K562 (cell line): Measurements from ENCODE around the gene WBP1L. TPM values are rescaled to one million over a fixed set of nuclear protein-coding genes. Genes with fewer than 3 reads are reported as not detected.
"Not testable (repeated sequence)": the region's sequence is repeated elsewhere in the genome, so short reads cannot be mapped to it uniquely, and the experiment has no call there.

Experiments
- CREM ChIP-seq: IDR thresholded peaks from 2 replicates; pipeline ENCODE4 v1.6.1; 2014; ENCODE audit warnings: antibody characterized with exemption, low read depth
- DPF2 ChIP-seq: fragments of 450-650 bp; IDR thresholded peaks from 2 replicates; pipeline ENCODE4 v1.6.1; 2016
- EP400 ChIP-seq: fragments of 450-650 bp; IDR thresholded peaks from 2 replicates; pipeline ENCODE4 v1.6.1; 2017; ENCODE audit warnings: antibody characterized with exemption, mild to moderate bottlenecking, moderate library complexity
- FOS ChIP-seq: IDR thresholded peaks from 3 replicates; pipeline ENCODE4 v1.6.1; 2011; ENCODE audit not compliant: insufficient read length; ENCODE audit errors: extremely low read depth
- FOSL1 ChIP-seq: fragments of 200-800 bp; sonication (Bioruptor generic); conservative IDR thresholded peaks from 2 replicates; pipeline ENCODE4 v1.6.1; 2016; ENCODE audit warnings: missing genetic modification characterization, missing compliant biosample characterization
- GATAD2A ChIP-seq: fragments of 450-650 bp; IDR thresholded peaks from 2 replicates; pipeline ENCODE4 v1.6.1; 2017
- GTF2E2 ChIP-seq: fragments of 200-800 bp; sonication (Bioruptor generic); IDR thresholded peaks from 2 replicates; pipeline ENCODE4 v1.6.1; 2016; ENCODE audit warnings: missing genetic modification characterization, missing compliant biosample characterization
- JUN ChIP-seq, 2 experiments: sonication (generic) in 1 of 2; formaldehyde crosslinking in 1 of 2; IDR thresholded peaks; 2 replicates each; pipeline versions ENCODE4 v1.6.1 to v1.8.0; 2012 to 2022; ENCODE audit warnings: borderline replicate concordance in 2 of 2, mild to moderate bottlenecking in 2 of 2, improper control_type of control experiment in 1 of 2, low read depth in 1 of 2, low read length in 1 of 2, missing genetic modification reagents in 1 of 2
- JUND ChIP-seq, 2 experiments: IDR thresholded peaks; 2 replicates in 1 of 2; 3 replicates in 1 of 2; pipeline ENCODE4 v1.6.1; 2011; ENCODE audit warnings: borderline replicate concordance in 2 of 2, low read depth in 2 of 2, low read length in 2 of 2, improper control_type of control experiment in 1 of 2, missing biosample characterization in 1 of 2, missing genetic modification characterization in 1 of 2, missing genetic modification reagents in 1 of 2
- MNT ChIP-seq, 2 experiments: fragments of 450-650 bp; conservative IDR thresholded peaks; 2 replicates each; pipeline ENCODE4 v1.6.1; 2017; ENCODE audit warnings: mild to moderate bottlenecking in 2 of 2, moderate library complexity in 2 of 2
- PKNOX1 ChIP-seq: fragments of 450-650 bp; IDR thresholded peaks from 2 replicates; pipeline ENCODE4 v1.6.1; 2016
- SMARCA4 ChIP-seq: fragments of 450-650 bp; IDR thresholded peaks from 2 replicates; pipeline ENCODE4 v1.6.1; 2016
- SOX6 ChIP-seq: fragments of 450-650 bp; IDR thresholded peaks from 2 replicates; pipeline ENCODE4 v1.6.1; 2014; ENCODE audit warnings: mild to moderate bottlenecking
- TCF3 ChIP-seq: sonication (generic); formaldehyde crosslinking; IDR thresholded peaks from 2 replicates; pipeline ENCODE4 v1.4.0; 2020; ENCODE audit warnings: mild to moderate bottlenecking, missing genetic modification reagents
- TFAP4 ChIP-seq: sonication (generic); formaldehyde crosslinking; IDR thresholded peaks from 2 replicates; pipeline ENCODE4 v1.8.0; 2022; ENCODE audit warnings: missing genetic modification reagents, mild to moderate bottlenecking, moderate library complexity, borderline replicate concordance
- YY1 ChIP-seq, 3 experiments: IDR thresholded peaks; 2 replicates each; pipeline ENCODE4 v1.6.1; 2011; ENCODE audit warnings: low read length in 2 of 3, mild to moderate bottlenecking in 2 of 3, moderate library complexity in 2 of 3, borderline replicate concordance in 1 of 3, control low read depth in 1 of 3, low read depth in 1 of 3; ENCODE audit not compliant: insufficient read depth in 3 of 3, insufficient replicate concordance in 2 of 3, control insufficient read depth in 1 of 3, insufficient read length in 1 of 3; ENCODE audit errors: extremely low read depth in 1 of 3
- polyA plus RNA-seq, 8 experiments: library from polyadenylated mRNA; depleted of rRNA in 4 of 8; stranded (reverse) in 5 of 8; unstranded in 3 of 8; fragments of >200 nt; fragmentation: Nextera tagmentation in 2 of 8; fragmentation: Illumina TruSeq in 1 of 8; extraction: Ambion mirVana in 2 of 8; extraction: Trizol in 1 of 8; gene quantifications; 2 replicates each; pipeline versions ENCODE4 v1.2.1 to v1.2.3, GENCODE V29; 2011 to 2014; ENCODE audit warnings: inconsistent platforms in 1 of 8, missing spikeins in 1 of 8
- total RNA-seq, 7 experiments: library from RNA; depleted of rRNA in 6 of 7; stranded (reverse); fragments of >200 nt in 6 of 7; fragmentation: Illumina TruSeq in 2 of 7; extraction: Trizol in 2 of 7; gene quantifications; 2 replicates each; pipeline versions ENCODE4 v1.2.1 to v1.2.3, GENCODE V29; 2011 to 2021; ENCODE audit warnings: low replicate concordance in 1 of 7

Gene WBP1L
- total and polyA plus RNA-seq, 9 of the 15 experiments (the other 6 are each of a cell fraction or from before 2014, with no cell fraction given) = 3.2 to 14.4 (median 11.3) TPM

- TF ChIP-seq SOX6 (peak; percentile 54; the same call in 1 of the 2 replicates), MNT (conservative IDR thresholded peaks at IDR 0.05) (peak in 1 of 2 experiments; percentile 50; a peak in 1 of 4 replicates), JUN (IDR thresholded peaks at IDR 0.05; ENCODE audit: borderline replicate concordance, low read depth, low read length) (peak; percentile 79; the same call in 1 of the 2 replicates), FOSL1 (tag) (peak; percentile 88), DPF2 (peak; percentile 55), GTF2E2 (tag) (peak; percentile 57; the same call in 1 of the 2 replicates), CREM (0 out of 2 replicates have a peak, but pooled peaks have one; percentile 27), YY1 (IDR thresholded peaks at IDR 0.05; ENCODE audit: borderline replicate concordance in 1 of 3, control insufficient read depth in 1 of 3, extremely low read depth in 1 of 3, insufficient read depth in 3 of 3, insufficient read length in 1 of 3, insufficient replicate concordance in 2 of 3, low read depth in 1 of 3, low read length in 2 of 3) (peak in 1 of 3 experiments; percentile 67), TCF3 (CRISPR knock-in tag) (peak; percentile 19; the same call in 1 of the 2 replicates), GATAD2A (0 out of 2 replicates have a peak, but pooled peaks have one; percentile 14), PKNOX1 (peak; percentile 23; the same call in 1 of the 2 replicates), TFAP4 (peak; percentile 66; the same call in 1 of the 2 replicates), FOS (peak; percentile 26), SMARCA4 (peak; percentile 67), JUND (IDR thresholded peaks at IDR 0.05; ENCODE audit: borderline replicate concordance, low read depth, low read length) (peak; percentile 90), JUND (tag; IDR thresholded peaks at IDR 0.05; ENCODE audit: borderline replicate concordance, low read depth, low read length) (peak; percentile 85; the same call in 2 of the 3 replicates), EP400 (0 out of 2 replicates have a peak, but pooled peaks have one; percentile 16)
- TF ChIP-seq JUN (CRISPR knock-in tag; IDR thresholded peaks at IDR 0.05; ENCODE audit: borderline replicate concordance) = not testable (repeated sequence)
Measured at GRCh38 chr10:102855731-102856436, 112.1 kb downstream of the WBP1L start (continued).
